G401 (cell line): ENCODE measurements around the gene TUSC1. TPM values are rescaled to one million over a fixed set of nuclear protein-coding genes. Genes with fewer than 3 reads are reported as not detected.
"Not testable (repeated sequence)": the region's sequence is repeated elsewhere in the genome, so short reads cannot be mapped to it uniquely, and the experiment has no call there.

Experiments used
- DNase-seq: peaks from one replicate; pipeline ENCODE4 v3.0.0-alpha.2; 2015; ENCODE audit warnings: low spot score
- in situ Hi-C: cut with HindIII; loops from 2 replicates; pipeline ENCODE4 v1.10.0; 2016; ENCODE audit warnings: low sequenced_read_pairs, mixed read lengths
- total RNA-seq: library from RNA; depleted of rRNA; stranded (reverse); fragments of >200 nt; shearing (Covaris generic); gene quantifications from 2 replicates; pipeline ENCODE4 v1.2.3, GENCODE V29; 2014; rRNA removed

TUSC1 gene
- 0.31 and 0.92 TPM in 2 replicates for total RNA-seq

- DNase-seq = peak; percentile 63
- in situ Hi-C loops = no loop called here
Measured at GRCh38 chr9:25678147-25678666, at the start of gene TUSC1. Gene TUSC1 (minus strand): TSS chr9:25678444. CDS start chr9:25678312, 132 bp downstream.

- in situ Hi-C loops = no loop called here
- DNase-seq = no peak
Measured at GRCh38 chr9:25726871-25727410, 48.7 kb upstream of the TUSC1 start.

DNA sequence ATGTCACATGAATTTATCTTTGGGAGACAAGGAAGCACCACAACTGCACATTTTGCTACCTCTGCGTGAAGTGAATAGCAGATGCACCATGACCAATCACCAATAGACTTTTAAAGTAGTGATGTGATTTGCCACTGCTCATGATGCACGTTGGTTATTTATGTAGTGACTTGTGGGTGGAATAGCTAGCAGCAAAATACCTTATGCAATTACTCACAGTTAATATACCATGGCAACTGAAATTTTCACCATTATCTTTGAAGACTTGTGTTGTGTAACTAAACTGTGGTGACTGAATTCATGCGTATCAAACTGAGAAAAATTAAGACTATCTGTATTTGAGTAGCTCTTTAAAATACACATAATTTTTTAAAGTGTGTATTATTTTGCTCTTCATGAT is 46.2 kb upstream of the TUSC1 start:
- in situ Hi-C loops = no loop called here
- DNase-seq = no peak

DNA sequence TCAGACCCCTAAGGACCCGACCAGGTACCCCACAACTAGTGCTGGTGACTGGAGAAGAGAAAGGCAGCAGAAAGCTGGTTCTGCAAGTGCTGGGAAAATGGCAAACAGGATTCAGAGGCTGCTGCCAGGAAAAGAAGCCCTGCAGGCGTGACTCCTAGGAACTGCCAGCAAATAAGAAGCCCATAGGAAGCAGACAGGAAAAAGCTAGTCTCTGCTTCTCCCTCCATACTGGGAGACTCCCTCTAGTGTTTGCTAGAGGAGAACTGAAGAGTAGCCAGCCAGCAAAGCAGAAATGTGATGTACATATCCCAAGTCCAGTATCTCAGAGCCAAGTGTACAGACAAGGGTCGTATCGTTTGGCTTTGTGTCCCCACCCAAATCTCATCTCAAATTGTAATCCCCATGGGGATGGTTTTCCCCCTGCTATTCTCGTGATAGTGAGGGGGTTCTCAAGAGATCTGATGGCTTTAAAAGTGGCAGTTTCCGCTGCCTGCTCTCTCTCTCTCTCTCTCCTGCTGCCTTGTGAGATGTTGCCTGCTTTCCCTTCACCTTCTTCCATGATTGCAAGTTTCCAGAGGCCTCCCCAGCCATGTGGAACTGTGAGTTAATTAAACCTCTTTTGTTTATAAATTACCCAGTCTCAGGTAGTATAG is 38.1 kb upstream of the TUSC1 start:
- in situ Hi-C loops = no loop called here
- peak; percentile 14 for DNase-seq

DNA sequence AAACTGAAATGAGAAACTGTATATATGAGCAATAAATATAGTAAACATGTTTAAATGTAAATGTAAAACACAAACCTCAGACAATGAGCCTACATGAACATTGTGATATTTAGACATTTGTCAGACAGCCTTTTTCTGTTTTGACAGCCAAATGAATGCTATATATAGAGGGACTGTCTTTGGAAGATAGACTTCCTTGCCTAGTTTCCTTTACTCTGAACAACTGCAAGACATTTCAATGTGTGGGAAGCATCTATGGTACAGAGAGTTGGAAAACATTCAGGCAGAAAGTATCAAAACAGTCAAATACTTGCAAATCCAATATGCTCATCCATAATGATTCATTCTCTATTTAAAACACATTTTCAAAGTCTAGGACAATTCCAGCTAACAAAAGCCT is 31.7 kb upstream of the TUSC1 start:
- in situ Hi-C loops = no loop called here
- no peak for DNase-seq

- no peak for DNase-seq
- in situ Hi-C loops = no loop called here
Measured at GRCh38 chr9:25704800-25705199, 26.6 kb upstream of the TUSC1 start.

DNA sequence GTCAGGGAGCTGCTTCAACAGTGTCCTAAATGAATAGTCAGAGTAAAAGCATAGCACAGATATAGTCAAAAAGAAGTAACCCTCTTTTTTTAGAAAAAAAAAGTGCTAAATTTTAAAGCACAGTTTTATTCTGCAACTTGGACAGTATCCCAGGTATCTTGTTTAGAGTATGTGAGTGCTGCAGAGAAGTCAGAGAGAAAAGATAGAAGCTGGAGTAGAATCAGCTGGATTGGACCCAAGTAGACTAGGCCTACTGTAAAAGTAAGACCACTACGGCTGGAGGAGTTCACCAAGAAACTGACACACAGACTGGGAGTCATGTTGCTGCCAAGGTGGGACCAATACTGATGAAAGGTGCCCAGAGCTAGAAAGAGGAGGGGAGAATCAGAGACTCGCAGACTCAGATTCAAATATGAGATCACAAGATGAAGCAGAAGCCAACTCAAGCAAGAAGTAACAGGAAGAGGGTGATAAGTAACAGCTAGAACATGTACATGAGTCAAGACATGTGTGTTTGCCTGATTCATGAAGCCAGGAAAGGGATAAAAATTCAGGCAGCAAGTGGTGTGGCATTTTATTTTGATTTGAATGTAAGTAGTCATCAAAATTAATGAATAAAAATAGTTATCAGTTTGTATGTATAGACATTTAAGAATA is 25.6 kb upstream of the TUSC1 start:
- in situ Hi-C loops = no loop called here
- DNase-seq = no peak

- no peak for DNase-seq
- in situ Hi-C loops = no loop called here
Measured at GRCh38 chr9:25702536-25702935, 24.3 kb upstream of the TUSC1 start.

DNA sequence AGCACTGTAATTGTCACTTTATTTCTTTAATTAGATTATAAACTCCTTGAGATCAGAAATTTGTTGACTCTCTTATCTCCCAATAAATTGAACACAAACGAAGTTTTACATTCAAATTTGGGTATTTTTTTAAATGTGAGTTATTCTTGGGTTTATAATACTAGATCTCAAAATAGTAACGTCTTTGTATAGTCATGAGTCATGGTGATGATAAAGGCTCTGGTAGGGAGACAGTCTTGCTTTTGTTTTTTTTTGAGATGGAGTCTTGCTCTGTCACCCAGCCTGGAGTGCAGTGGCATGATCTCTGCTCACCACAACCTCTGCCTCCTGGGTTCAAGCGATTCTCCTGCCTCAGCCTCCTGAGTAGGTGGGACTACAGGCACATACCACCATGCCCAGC is 22.7 kb upstream of the TUSC1 start:
- in situ Hi-C loops, DNase-seq: not testable (repeated sequence)

- in situ Hi-C loops = no loop called here
- no peak for DNase-seq
Measured at GRCh38 chr9:25700430-25700829, 22.2 kb upstream of the TUSC1 start.

- in situ Hi-C loops = no loop called here
- no peak for DNase-seq
Measured at GRCh38 chr9:25691786-25692185, 13.5 kb upstream of the TUSC1 start.

DNA sequence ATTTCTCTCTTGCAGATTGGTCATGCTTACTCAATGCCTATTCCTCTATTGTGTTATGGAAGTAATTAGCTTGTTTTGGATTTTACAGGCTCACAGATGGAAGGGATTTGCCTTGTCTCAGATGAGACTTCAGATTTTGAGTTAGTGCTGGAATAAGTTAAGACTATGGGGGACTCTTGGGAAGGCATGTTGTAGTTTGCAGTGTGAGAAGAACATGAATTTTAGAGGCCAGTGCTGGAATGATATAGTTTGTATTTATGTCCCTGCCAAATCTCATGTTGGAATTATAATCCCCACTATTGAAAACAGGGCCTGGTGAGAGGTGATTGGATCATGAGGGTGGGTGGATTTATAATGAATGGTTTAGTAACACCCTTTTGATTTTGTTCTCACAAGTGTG is 6.1 kb upstream of the TUSC1 start:
- in situ Hi-C loops = no loop called here
- no peak for DNase-seq

DNA sequence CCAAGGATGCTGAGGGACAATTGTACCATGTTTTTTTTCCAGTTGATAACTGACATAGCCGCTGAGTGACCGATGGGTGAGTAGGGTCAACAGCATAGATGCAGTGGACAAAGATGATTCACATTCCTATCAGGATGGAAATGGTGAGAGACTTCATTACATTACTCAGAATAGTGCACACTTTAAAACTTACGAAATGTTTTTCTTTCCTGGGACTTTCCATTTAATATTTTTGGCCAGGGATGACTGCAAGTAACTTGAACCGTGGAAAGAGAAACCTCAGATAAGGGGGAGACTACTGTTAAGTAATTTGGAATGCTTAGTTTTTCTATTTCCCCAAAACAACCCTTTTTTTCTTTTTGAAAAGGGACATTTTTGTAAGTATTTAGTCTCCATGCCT is 3.0 kb upstream of the TUSC1 start:
- no peak for DNase-seq
- in situ Hi-C loops = no loop called here

DNA sequence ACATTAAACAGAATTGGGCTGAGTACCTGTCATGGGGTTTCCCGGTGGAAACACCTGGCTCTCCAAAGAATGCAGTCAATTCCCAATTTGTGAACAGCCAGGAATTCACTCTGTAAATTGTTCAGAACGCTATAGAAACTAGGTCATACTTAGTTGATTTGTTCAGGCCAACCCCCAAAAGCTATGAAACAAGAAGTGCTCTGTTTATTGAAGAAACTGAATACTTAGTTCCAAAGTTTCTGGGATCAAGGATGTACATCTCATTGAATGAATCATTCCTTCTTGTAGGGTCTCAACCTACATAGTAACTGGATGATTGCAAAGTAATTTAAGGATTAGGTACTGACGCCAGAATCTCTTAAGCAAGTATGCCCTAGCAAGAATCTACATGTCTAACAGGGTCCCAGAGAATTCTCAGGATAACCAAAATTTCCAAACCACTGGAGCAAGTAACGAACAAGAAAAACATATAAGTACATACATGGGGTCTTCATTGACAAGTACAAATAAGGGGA is 659 bp upstream of the TUSC1 start:
- in situ Hi-C loops = no loop called here
- DNase-seq = no peak

DNA sequence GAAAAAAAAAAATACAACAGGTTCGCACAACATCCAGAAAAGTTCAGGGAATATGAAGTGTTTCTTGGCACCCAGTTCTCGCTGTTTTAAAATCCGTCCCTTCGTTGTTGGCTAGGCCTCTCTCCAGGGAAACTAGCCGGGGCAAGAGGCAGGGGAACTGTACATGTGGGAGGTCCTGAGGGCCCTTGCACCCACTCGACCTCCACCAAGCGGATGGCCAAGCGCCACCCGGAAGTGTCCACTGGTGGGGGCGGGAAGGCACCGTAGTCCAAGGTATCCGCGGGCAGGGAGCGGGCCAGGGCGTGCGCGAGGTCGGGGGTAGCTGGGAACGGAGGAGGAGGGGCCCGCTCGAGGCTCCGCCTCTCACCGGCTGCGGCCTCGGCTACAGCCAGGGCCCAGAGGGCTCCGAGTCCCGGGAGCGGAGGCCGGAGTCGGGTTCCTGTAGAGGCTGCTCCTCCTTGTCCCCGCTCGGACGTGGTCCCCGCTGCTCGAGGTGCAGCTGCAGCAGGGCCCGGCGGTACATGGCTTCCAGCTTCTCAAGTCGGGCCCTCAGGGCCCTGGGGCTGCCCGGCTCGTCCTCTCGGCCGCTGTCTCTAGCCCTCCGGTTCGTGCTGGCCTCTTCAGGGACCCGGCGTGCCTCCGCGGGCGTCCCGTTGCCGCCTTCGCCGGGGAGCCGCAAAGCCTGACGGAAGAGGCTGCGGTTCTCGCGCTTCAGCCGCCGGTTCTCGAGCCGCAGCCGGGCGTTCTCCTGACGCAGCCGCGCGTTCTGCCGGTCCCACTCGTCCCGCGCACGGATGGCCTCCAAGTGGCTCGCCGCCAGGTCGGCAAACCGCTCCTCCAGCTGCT is 720 bp downstream of the TUSC1 start:
- in situ Hi-C loops = no loop called here
- peak; percentile 71 for DNase-seq

DNA sequence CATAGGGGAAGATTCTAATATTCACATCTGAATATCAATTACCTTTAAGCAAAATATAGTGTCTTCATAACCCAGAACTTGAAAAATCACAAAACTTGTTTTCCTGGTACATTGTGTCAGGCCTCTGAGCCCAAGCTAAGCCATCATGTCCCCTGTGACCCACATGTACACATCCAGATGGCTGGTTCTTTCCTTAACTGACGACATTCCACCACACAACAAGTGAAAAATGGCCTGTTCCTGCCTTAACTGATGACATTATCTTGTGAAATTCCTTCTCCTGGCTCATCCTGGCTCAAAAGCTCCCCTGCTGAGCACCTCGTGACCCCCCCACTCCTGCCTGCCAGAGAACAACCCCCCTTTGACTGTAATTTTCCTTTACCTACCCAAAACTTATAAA is 2.4 kb downstream of the TUSC1 start:
- in situ Hi-C loops = not testable (repeated sequence)

DNA sequence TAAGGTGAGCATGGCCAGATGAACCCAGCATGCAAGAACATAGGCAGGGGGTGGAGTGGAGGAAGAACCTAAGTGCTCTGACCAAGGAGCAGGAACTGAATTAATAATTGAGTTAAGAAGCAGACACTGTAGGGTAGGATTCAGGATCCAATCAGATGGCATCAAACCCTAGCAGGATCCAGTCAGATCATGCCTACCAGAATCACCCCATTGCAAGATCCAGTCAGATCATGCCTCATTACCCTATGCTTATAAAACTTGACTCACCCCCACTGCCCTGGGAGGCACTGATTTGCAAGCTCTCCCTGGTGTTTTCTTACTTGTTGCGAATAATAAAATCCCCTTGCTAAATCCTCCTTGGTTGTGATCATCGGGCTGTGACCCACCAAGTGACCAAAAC is 19.7 kb downstream of the TUSC1 start:
- in situ Hi-C loops = no loop called here
- DNase-seq = no peak

More for the DNA sequence above, 2.4 kb downstream of the TUSC1 start:
- not testable (repeated sequence) for DNase-seq

DNA sequence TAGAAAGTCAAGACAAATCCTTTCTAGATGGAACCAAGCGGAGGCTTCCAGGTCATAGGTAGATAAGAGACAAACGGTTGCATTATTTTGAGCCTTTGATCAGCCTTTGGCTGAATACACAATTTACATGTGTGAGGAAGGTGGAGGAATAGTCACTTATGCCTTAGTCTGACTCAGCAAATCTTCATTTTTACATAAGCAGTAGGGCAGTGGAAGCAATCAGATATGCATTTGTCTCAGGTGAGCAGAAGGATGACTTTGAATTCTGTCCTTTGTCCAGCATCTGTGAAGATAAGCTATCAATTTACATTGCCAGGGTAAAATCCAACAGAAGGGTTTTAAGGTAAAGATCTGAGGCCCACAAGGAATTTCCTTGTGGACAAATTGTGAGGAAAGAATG is 23.8 kb downstream of the TUSC1 start:
- DNase-seq = no peak
- in situ Hi-C loops = no loop called here

GRCh38 chr9:25648116-25648515 is 30.1 kb downstream of the TUSC1 start:
- in situ Hi-C loops = no loop called here
- no peak for DNase-seq
